ENCODE results near the gene TST. TPM values are rescaled to one million over a fixed set of nuclear protein-coding genes. Genes with fewer than 3 reads are reported as not detected.

TST gene
- polyA plus RNA-seq, 1 experiment, result 26.3 TPM

- Histone ChIP-seq H3K27ac (ENCODE audit: low read depth, low read length) (no peak overlapping the region), H3K4me3 (ENCODE audit: low read depth, low read length) (no peak overlapping the region), H3K27me3 (ENCODE audit: control insufficient read depth, insufficient read depth, low read length) (no peaks in the 10 kb centered on the region), H3K9me3 (ENCODE audit: control insufficient read depth, insufficient read depth, low read length) (no peaks in the 10 kb centered on the region; the same call in 1 of the 2 replicates)
- no peak for DNase-seq (ENCODE audit: low read depth, low spot score)
- ChIA-PET POLR2A (no interaction called here), CTCF (no interaction called here)
- TF ChIP-seq, protein P1, sequence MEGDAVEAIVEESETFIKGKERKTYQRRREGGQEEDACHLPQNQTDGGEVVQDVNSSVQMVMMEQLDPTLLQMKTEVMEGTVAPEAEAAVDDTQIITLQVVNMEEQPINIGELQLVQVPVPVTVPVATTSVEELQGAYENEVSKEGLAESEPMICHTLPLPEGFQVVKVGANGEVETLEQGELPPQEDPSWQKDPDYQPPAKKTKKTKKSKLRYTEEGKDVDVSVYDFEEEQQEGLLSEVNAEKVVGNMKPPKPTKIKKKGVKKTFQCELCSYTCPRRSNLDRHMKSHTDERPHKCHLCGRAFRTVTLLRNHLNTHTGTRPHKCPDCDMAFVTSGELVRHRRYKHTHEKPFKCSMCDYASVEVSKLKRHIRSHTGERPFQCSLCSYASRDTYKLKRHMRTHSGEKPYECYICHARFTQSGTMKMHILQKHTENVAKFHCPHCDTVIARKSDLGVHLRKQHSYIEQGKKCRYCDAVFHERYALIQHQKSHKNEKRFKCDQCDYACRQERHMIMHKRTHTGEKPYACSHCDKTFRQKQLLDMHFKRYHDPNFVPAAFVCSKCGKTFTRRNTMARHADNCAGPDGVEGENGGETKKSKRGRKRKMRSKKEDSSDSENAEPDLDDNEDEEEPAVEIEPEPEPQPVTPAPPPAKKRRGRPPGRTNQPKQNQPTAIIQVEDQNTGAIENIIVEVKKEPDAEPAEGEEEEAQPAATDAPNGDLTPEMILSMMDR (IDR thresholded peaks at IDR 0.05; ENCODE audit: low read depth, low read length), result no peak
Measured at GRCh38 chr22:37061611-37062375, 42.5 kb upstream of the TST start.

DNA sequence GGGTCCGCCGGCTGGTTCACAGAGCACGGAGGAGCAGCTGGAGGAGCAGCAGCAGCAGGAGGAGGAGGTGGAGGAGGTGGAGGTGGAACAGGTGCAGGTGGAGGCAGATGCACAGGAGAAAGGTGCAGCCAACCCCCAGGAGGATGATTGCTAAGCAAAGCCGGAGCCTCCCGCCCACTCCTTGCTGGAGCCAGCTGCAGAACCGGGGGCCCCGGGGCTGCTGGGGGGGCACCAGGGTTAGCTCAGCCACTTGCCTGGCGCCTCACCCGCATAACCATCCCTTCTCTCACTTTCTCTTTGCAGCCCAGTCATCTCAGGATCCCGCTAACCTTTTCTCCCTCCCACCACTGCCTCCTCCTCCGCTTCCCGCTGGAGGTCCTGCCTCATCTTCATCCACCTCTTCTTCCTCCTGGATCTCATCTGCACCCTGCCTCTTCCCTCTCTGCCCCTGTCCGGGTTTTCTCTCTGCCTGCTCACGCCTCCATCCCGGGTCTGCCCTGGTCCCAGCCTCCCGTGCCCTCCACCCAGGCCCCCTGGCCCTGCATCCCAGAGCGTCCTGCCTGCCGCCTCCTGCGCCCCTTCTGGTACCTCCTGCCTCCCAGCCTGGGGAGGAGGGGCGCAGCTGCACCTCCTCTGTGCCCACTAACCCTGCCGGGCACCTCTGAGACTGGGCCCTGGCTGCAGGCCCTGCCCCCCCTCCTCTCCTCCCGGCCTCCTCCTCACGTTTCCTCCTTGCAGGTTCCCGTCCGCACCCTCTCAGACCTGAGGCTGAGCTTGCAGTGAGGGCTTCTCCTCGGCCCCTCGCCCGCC is 41.8 kb upstream of the TST start:
- Histone ChIP-seq H3K27ac (ENCODE audit: low read depth, low read length) (no peak overlapping the region), H3K27me3 (ENCODE audit: control insufficient read depth, insufficient read depth, low read length) (no peaks in the 10 kb centered on the region), H3K9me3 (ENCODE audit: control insufficient read depth, insufficient read depth, low read length) (no peaks in the 10 kb centered on the region; the same call in 1 of the 2 replicates), H3K4me3 (ENCODE audit: low read depth, low read length) (no peak overlapping the region)
- no peak for DNase-seq (ENCODE audit: low read depth, low spot score)
- CTCF ChIA-PET, result no interaction called here
- POLR2A ChIA-PET, result no interaction called here
- TF ChIP-seq, protein P1 (IDR thresholded peaks at IDR 0.05; ENCODE audit: low read depth, low read length), result no peak

- Histone ChIP-seq H3K27ac (ENCODE audit: low read depth, low read length) (no peak overlapping the region), H3K27me3 (ENCODE audit: control insufficient read depth, insufficient read depth, low read length) (no peaks in the 10 kb centered on the region), H3K4me3 (ENCODE audit: low read depth, low read length) (no peak overlapping the region), H3K9me3 (ENCODE audit: control insufficient read depth, insufficient read depth, low read length) (no peaks in the 10 kb centered on the region; the same call in 1 of the 2 replicates)
- TF ChIP-seq, protein P1 (IDR thresholded peaks at IDR 0.05; ENCODE audit: low read depth, low read length), result no peak
- ChIA-PET POLR2A (no interaction called here), CTCF (no interaction called here)
- no peak for DNase-seq (ENCODE audit: low read depth, low spot score)
Measured at GRCh38 chr22:37059876-37060449, 40.7 kb upstream of the TST start.

DNA sequence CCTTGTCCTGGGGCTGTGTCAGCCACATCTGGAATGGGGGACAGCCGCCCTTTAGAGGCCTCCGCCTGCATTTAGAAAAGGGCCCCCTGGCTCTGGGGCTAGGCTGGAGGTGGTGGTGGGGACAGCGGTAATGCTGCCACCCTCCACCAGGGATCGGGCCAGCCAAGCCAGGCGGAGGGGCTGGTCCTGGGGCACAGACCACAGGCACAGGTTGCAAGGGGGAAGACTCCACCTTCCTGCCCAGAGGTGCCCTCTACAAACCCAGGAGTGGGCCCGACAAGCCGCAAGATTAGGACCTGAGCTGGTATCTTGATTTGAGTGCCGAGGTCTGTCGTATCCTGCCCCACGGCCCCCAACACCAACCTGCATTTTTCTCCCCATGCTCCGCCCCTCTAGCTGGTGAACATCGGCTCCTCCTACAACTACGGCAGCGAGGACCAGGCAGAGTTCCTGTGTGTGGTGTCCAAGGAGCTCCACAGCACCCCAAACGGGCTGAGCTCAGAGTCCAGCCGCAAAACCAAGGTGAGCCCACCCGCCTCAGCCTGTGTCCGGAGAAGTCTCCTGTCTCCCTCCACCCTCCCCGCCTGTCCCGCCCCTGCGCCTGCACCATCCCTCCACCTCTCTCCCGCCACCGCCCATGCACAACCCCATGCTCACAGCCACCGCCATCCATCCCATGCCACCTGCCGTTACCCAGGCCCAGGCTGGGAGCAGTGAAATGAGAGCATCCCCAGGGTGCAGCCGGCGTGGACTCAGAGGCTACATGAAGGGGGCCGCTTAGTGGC is 39.9 kb upstream of the TST start:
- POLR2A ChIA-PET, result no interaction called here

More for the DNA sequence above, 39.9 kb upstream of the TST start:
- TF ChIP-seq, protein P1 (IDR thresholded peaks at IDR 0.05; ENCODE audit: low read depth, low read length), result no peak
- Histone ChIP-seq H3K27ac (ENCODE audit: low read depth, low read length) (no peak overlapping the region), H3K9me3 (ENCODE audit: control insufficient read depth, insufficient read depth, low read length) (no peaks in the 10 kb centered on the region; the same call in 1 of the 2 replicates), H3K27me3 (ENCODE audit: control insufficient read depth, insufficient read depth, low read length) (no peaks in the 10 kb centered on the region), H3K4me3 (ENCODE audit: low read depth, low read length) (no peak overlapping the region)
- CTCF ChIA-PET, result no interaction called here
- DNase-seq (ENCODE audit: low read depth, low spot score), result no peak

Measured in AG04450 (cell line).